Naive thymus-derived CD4-positive, alpha-beta T cell (primary cell): ENCODE results near the gene KLK3. TPM values are rescaled to one million over a fixed set of nuclear protein-coding genes. Genes with fewer than 3 reads are reported as not detected.

ENCODE experiments used
- ATAC-seq: fragments of 150-1000 bp; cut with Tn5 transposase; 2 replicates; pipeline ENCODE4 v1.10.0; 2021; ENCODE audit warnings: mild to moderate bottlenecking, moderate library complexity
- CTCF ChIA-PET: fragments of 350-600 bp; sonication (Branson Sonifier 250); formaldehyde crosslinking; loops from one replicate; lab custom pipeline; 2021; ENCODE audit warnings: antibody characterized with exemption; lab: Charles Lee
- POLR2A ChIA-PET: fragments of 350-600 bp; sonication (Branson Sonifier 250); formaldehyde crosslinking; loops from one replicate; lab custom pipeline; 2021; ENCODE audit warnings: antibody characterized with exemption, inconsistent platforms; lab: Charles Lee
- DNase-seq, 9 donors: peaks; one replicate each; pipeline versions ENCODE4 v3.0.0 to v3.0.0-alpha.2; 2020 to 2022; ENCODE audit warnings: mixed read lengths in 1 of 9
- H3K27ac ChIP-seq: one replicate; pipeline ENCODE4 v1.7.0; 2013; ENCODE audit warnings: mild to moderate bottlenecking, low read depth, low read length, moderate library complexity
- H3K27me3 ChIP-seq, 2 donors: one replicate each; pipeline ENCODE4 v1.7.0; 2013; ENCODE audit warnings: low read length in 2 of 2, mild to moderate bottlenecking in 2 of 2, moderate library complexity in 2 of 2; ENCODE audit not compliant: control insufficient read depth in 2 of 2, insufficient read depth in 2 of 2
- H3K36me3 ChIP-seq, 3 experiments: 1 replicate in 2 of 3; 2 replicates in 1 of 3; pipeline ENCODE4 v1.7.0; 2013; ENCODE audit warnings: low read length in 3 of 3, mild to moderate bottlenecking in 3 of 3, moderate library complexity in 1 of 3; ENCODE audit not compliant: insufficient read depth in 3 of 3, control insufficient read depth in 2 of 3
- H3K4me1 ChIP-seq, 2 donors: one replicate each; pipeline ENCODE4 v1.7.0; 2013; ENCODE audit warnings: low read length in 2 of 2, mild to moderate bottlenecking in 2 of 2, moderate library complexity in 1 of 2; ENCODE audit not compliant: control insufficient read depth in 2 of 2, insufficient read depth in 2 of 2
- H3K4me3 ChIP-seq: 2 replicates; pipeline ENCODE4 v1.7.0; 2013; ENCODE audit warnings: mild to moderate bottlenecking, low read length
- H3K9me3 ChIP-seq, 3 experiments: 1 replicate in 2 of 3; 2 replicates in 1 of 3; pipeline ENCODE4 v1.7.0; 2013; ENCODE audit warnings: low read length in 3 of 3; ENCODE audit not compliant: control insufficient read depth in 2 of 3
- H3K27ac Mint-ChIP-seq, 9 donors: one replicate each; pipeline ENCODE4 v1.8.0; 2020 to 2022; ENCODE audit warnings: mixed read lengths in 9 of 9, mild to moderate bottlenecking in 8 of 9, moderate library complexity in 5 of 9, inconsistent platforms in 2 of 9
- H3K27me3 Mint-ChIP-seq, 5 donors: one replicate each; pipeline ENCODE4 v1.8.0; 2021 to 2022; ENCODE audit warnings: mixed read lengths in 5 of 5, mild to moderate bottlenecking in 1 of 5
- H3K36me3 Mint-ChIP-seq, 5 donors: one replicate each; pipeline ENCODE4 v1.8.0; 2020 to 2022; ENCODE audit warnings: mixed read lengths in 5 of 5, mild to moderate bottlenecking in 3 of 5, inconsistent platforms in 1 of 5
- H3K4me1 Mint-ChIP-seq, 7 donors: one replicate each; pipeline ENCODE4 v1.8.0; 2020 to 2022; ENCODE audit warnings: mixed read lengths in 7 of 7, mild to moderate bottlenecking in 3 of 7, inconsistent platforms in 1 of 7
- H3K4me3 Mint-ChIP-seq, 10 donors: one replicate each; pipeline ENCODE4 v1.8.0; 2020 to 2022; ENCODE audit warnings: mild to moderate bottlenecking in 10 of 10, mixed read lengths in 10 of 10, moderate library complexity in 6 of 10, inconsistent platforms in 2 of 10
- H3K9me3 Mint-ChIP-seq, 11 donors: one replicate each; pipeline ENCODE4 v1.8.0; 2020 to 2022; ENCODE audit warnings: mixed read lengths in 11 of 11, mild to moderate bottlenecking in 4 of 11, inconsistent platforms in 1 of 11, moderate library complexity in 1 of 11
- intact Hi-C, 2 donors: fragments of 100-400 bp; cut with micrococcal nuclease; formaldehyde crosslinking; loops; one replicate each; pipeline ENCODE4 v1.15.1; 2023
- polyA plus RNA-seq, 2 donors: library from polyadenylated mRNA; unstranded; fragments of 300-500 nt; fragmentation: Illumina TruSeq; gene quantifications; one replicate each; pipeline ENCODE4 v1.2.3, GENCODE V29; 2021
- total RNA-seq, 6 experiments: library from RNA in 5 of 6; stranded (reverse) in 5 of 6; gene quantifications; 1 replicate in 5 of 6; 2 replicates in 1 of 6; pipeline ENCODE4 v1.2.3 and lab custom pipeline; 2021 to 2026

The KLK3 gene
- total and polyA plus RNA-seq, 7 experiments from 2014 or later, result not detected

GRCh38 chr19:50870417-50871089 lies 15.8 kb downstream of the KLK3 start:
- Mint-ChIP-seq H3K36me3 (peaks cover 0 to 4% (median 0%) of the 10 kb centered on the region in 5 donors), H3K27me3 (peaks cover 9 to 52% (median 34%) of the 10 kb centered on the region in 5 donors), H3K4me1 (no peaks in the 10 kb centered on the region), H3K27ac (no peak overlapping the region), H3K4me3 (no peak overlapping the region), H3K9me3 (peaks cover 0 to 3% (median 0%) of the 10 kb centered on the region in 11 donors)
- intact Hi-C loops, result no loop called here
- POLR2A ChIA-PET, result no interaction called here
- DNase-seq (no peak), ATAC-seq (no peak)
- Histone ChIP-seq H3K4me3 (no peak overlapping the region), H3K27ac (no peak overlapping the region), H3K27me3 (no peaks in the 10 kb centered on the region), H3K36me3 (no peaks in the 10 kb centered on the region), H3K9me3 (no peaks in the 10 kb centered on the region), H3K4me1 (no peaks in the 10 kb centered on the region)
- CTCF ChIA-PET, result no interaction called here

GRCh38 chr19:50873056-50873455 lies 18.3 kb downstream of the KLK3 start, which contains the start of gene KLK2:
KLK2 (plus strand) TSS chr19:50873439; CDS start chr19:50873474, 35 bp downstream.
- H3K36me3 ChIP-seq, result no peaks in the 10 kb centered on the region
- ATAC-seq (no peak), DNase-seq (no peak)
- CTCF ChIA-PET, result no interaction called here
- no peak within 1 kb of the TSS for H3K27ac ChIP-seq
- no peak within 1 kb of the TSS for H3K27ac Mint-ChIP-seq
- no peaks in the 10 kb centered on the region for H3K27me3 ChIP-seq
- no peaks in the 10 kb centered on the region for H3K4me1 ChIP-seq
- H3K36me3 Mint-ChIP-seq, result peaks cover 0 to 4% (median 0%) of the 10 kb centered on the region in 5 donors
- H3K4me3 Mint-ChIP-seq, result no peak within 1 kb of the TSS
- H3K4me3 ChIP-seq, result no peak within 1 kb of the TSS
- POLR2A ChIA-PET, result no interaction called here
- peaks cover 0 to 36% (median 27%) of the 10 kb centered on the region in 5 donors for H3K27me3 Mint-ChIP-seq
- H3K9me3 ChIP-seq, result no peaks in the 10 kb centered on the region
- peaks cover 0 to 3% (median 0%) of the 10 kb centered on the region in 11 donors for H3K9me3 Mint-ChIP-seq
- H3K4me1 Mint-ChIP-seq, result peaks cover 0 to 2% (median 0%) of the 10 kb centered on the region in 7 donors
- intact Hi-C loops, result no loop called here

GRCh38 chr19:50874211-50874610 lies 19.5 kb downstream of the KLK3 start:
- ATAC-seq (no peak), DNase-seq (no peak)
- H3K9me3 Mint-ChIP-seq, result peaks cover 0 to 3% (median 0%) of the 10 kb centered on the region in 11 donors
- Histone ChIP-seq H3K4me3 (no peak overlapping the region), H3K27ac (no peak overlapping the region), H3K4me1 (no peaks in the 10 kb centered on the region), H3K9me3 (no peaks in the 10 kb centered on the region), H3K27me3 (no peaks in the 10 kb centered on the region), H3K36me3 (no peaks in the 10 kb centered on the region)
- H3K27ac Mint-ChIP-seq, result no peak overlapping the region
- no peak overlapping the region for H3K4me3 Mint-ChIP-seq
- ChIA-PET CTCF (no interaction called here), POLR2A (no interaction called here)
- intact Hi-C loops, result no loop called here
- peaks cover 2 to 44% (median 32%) of the 10 kb centered on the region in 5 donors for H3K27me3 Mint-ChIP-seq
- H3K36me3 Mint-ChIP-seq, result peaks cover 0 to 4% (median 0%) of the 10 kb centered on the region in 5 donors
- peaks cover 0 to 2% (median 0%) of the 10 kb centered on the region in 7 donors for H3K4me1 Mint-ChIP-seq

GRCh38 chr19:50875795-50876422 lies 21.2 kb downstream of the KLK3 start:
- Mint-ChIP-seq H3K4me3 (no peak overlapping the region), H3K27me3 (peaks cover 14 to 46% (median 39%) of the 10 kb centered on the region in 5 donors), H3K9me3 (peaks cover 0 to 3% (median 0%) of the 10 kb centered on the region in 11 donors), H3K4me1 (peaks cover 0 to 2% (median 0%) of the 10 kb centered on the region in 7 donors), H3K36me3 (peaks cover 0 to 4% (median 0%) of the 10 kb centered on the region in 5 donors), H3K27ac (no peak overlapping the region)
- DNase-seq (no peak), ATAC-seq (no peak)
- no peak overlapping the region for H3K27ac ChIP-seq
- H3K4me3 ChIP-seq, result no peak overlapping the region
- ChIA-PET CTCF (no interaction called here), POLR2A (no interaction called here)
- intact Hi-C loops, result no loop called here
- H3K27me3 ChIP-seq, result no peaks in the 10 kb centered on the region
- H3K36me3 ChIP-seq, result no peaks in the 10 kb centered on the region
- H3K9me3 ChIP-seq, result no peaks in the 10 kb centered on the region
- no peaks in the 10 kb centered on the region for H3K4me1 ChIP-seq

- Histone ChIP-seq H3K9me3 (no peaks in the 10 kb centered on the region), H3K4me3 (no peak overlapping the region), H3K27ac (no peak overlapping the region), H3K36me3 (no peaks in the 10 kb centered on the region), H3K27me3 (no peaks in the 10 kb centered on the region), H3K4me1 (no peaks in the 10 kb centered on the region)
- DNase-seq (no peak), ATAC-seq (no peak)
- POLR2A ChIA-PET, result no interaction called here
- Mint-ChIP-seq H3K36me3 (peaks cover 0 to under 1% (median 0%) of the 10 kb centered on the region in 5 donors), H3K27ac (no peak overlapping the region), H3K4me3 (no peak overlapping the region), H3K27me3 (peaks cover 16 to 46% (median 39%) of the 10 kb centered on the region in 5 donors), H3K4me1 (peaks cover 0 to 2% (median 0%) of the 10 kb centered on the region in 7 donors), H3K9me3 (peaks cover 0 to 2% (median 0%) of the 10 kb centered on the region in 11 donors)
- intact Hi-C loops, result no loop called here
- CTCF ChIA-PET, result no interaction called here
Measured at GRCh38 chr19:50876456-50876855, 21.7 kb downstream of the KLK3 start.

DNA sequence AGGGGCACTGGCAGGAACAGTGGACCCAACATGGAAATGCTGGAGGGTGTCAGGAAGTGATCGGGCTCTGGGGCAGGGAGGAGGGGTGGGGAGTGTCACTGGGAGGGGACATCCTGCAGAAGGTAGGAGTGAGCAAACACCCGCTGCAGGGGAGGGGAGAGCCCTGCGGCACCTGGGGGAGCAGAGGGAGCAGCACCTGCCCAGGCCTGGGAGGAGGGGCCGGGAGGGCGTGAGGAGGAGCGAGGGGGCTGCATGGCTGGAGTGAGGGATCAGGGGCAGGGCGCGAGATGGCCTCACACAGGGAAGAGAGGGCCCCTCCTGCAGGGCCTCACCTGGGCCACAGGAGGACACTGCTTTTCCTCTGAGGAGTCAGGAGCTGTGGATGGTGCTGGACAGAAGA lies 22.6 kb downstream of the KLK3 start:
- Histone ChIP-seq H3K27ac (no peak overlapping the region), H3K27me3 (no peaks in the 10 kb centered on the region), H3K4me1 (no peaks in the 10 kb centered on the region), H3K4me3 (no peak overlapping the region), H3K36me3 (no peaks in the 10 kb centered on the region), H3K9me3 (no peaks in the 10 kb centered on the region)
- ATAC-seq (no peak), DNase-seq (no peak)
- no peak overlapping the region for H3K4me3 Mint-ChIP-seq
- intact Hi-C loops, result no loop called here
- H3K27me3 Mint-ChIP-seq, result peaks cover 20 to 49% (median 37%) of the 10 kb centered on the region in 5 donors
- H3K27ac Mint-ChIP-seq, result no peak overlapping the region
- ChIA-PET POLR2A (interaction anchor here (0.6 kb wide), 1 partner anchor 97 kb away, joined by 3 read pairs; no protein-coding TSS in a partner anchor), CTCF (no interaction called here)
- H3K4me1 Mint-ChIP-seq, result peaks cover 0 to 2% (median 0%) of the 10 kb centered on the region in 7 donors
- peaks cover 0 to 2% (median 0%) of the 10 kb centered on the region in 11 donors for H3K9me3 Mint-ChIP-seq
- no peaks in the 10 kb centered on the region for H3K36me3 Mint-ChIP-seq
